GM19452 (cell line): ENCODE results near the gene CDK11B.
"Not testable (repeated sequence)": the region's sequence is repeated elsewhere in the genome, so short reads cannot be mapped to it uniquely, and the experiment has no call there.

ENCODE experiments used
- ATAC-seq: cut with Tn5 transposase; IDR thresholded peaks from one replicate; pipeline ENCODE4 v1.9.1; 2021; ENCODE audit not compliant: unreplicated experiment

The CDK11B gene

GRCh38 chr1:1683104-1683905 is 24.5 kb upstream of the CDK11B start:
- ATAC-seq, result no peak

GRCh38 chr1:1680912-1681273 is 22.1 kb upstream of the CDK11B start:
- ATAC-seq, result no peak

- no peak for ATAC-seq
These were observed 21.5 kb upstream of the CDK11B start for GRCh38 chr1:1680031-1680911.

- ATAC-seq, result no peak
These were observed 20.0 kb upstream of the CDK11B start for GRCh38 chr1:1678581-1679380.

- peak; percentile 51 for ATAC-seq
These were observed 19.1 kb upstream of the CDK11B start for GRCh38 chr1:1677718-1678580.

GRCh38 chr1:1676087-1676486 is 17.3 kb upstream of the CDK11B start:
- ATAC-seq, result not testable (repeated sequence)

- not testable (repeated sequence) for ATAC-seq
These were observed 16.4 kb upstream of the CDK11B start for GRCh38 chr1:1675218-1675617.

GRCh38 chr1:1674806-1675205 is 16.0 kb upstream of the CDK11B start:
- ATAC-seq, result not testable (repeated sequence)

GRCh38 chr1:1672181-1672965 is 13.6 kb upstream of the CDK11B start:
- no peak for ATAC-seq

- no peak for ATAC-seq
These were observed 12.7 kb upstream of the CDK11B start for GRCh38 chr1:1671365-1672119.

GRCh38 chr1:1670866-1671265 is 12.1 kb upstream of the CDK11B start:
- ATAC-seq, result no peak

GRCh38 chr1:1669468-1670440 is 10.9 kb upstream of the CDK11B start:
- no peak for ATAC-seq

GRCh38 chr1:1666526-1666925 is 7.7 kb upstream of the CDK11B start:
- no peak for ATAC-seq

- no peak for ATAC-seq
These were observed 7.0 kb upstream of the CDK11B start for GRCh38 chr1:1665815-1666251.

- no peak for ATAC-seq
These were observed 6.4 kb upstream of the CDK11B start for GRCh38 chr1:1664941-1665814.

GRCh38 chr1:1664318-1664717 is 5.5 kb upstream of the CDK11B start:
- not testable (repeated sequence) for ATAC-seq
